HUDEP-2 (cell line): ENCODE data around the gene KMT2A.
A peak's percentile ranks its signal among the peaks of the same experiment; 100 is the strongest.
"Not testable (repeated sequence)": the region's sequence is repeated elsewhere in the genome, so short reads cannot be mapped to it uniquely, and the experiment has no call there.

Source experiments
- DNase-seq, 76 experiments: peaks; one replicate each; lab custom pipeline; 2025; ENCODE audit not compliant: unreplicated experiment in 76 of 76; lab: John Stamatoyannopoulos, UW

The KMT2A gene

GRCh38 chr11:118481238-118481637 is 44.9 kb downstream of the KMT2A start:
- DNase-seq: not testable (repeated sequence)

DNA sequence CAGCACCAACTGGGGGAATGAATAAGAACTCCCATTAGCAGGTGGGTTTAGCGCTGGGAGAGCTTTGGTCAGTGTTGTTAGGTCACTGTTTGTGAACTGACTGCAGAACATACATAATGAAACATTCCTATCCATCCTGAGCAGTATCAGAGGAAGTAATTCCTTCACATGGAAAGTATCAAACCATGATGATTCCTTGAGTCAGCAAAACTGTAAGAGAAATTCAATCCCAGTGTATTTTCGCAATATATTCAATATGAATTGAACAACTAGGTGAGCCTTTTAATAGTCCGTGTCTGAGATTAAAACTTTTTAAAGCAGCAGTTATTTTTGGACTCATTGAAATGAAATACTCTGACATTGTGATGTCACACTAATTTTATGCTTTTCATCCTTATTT is 48.1 kb downstream of the KMT2A start:
- no peak for DNase-seq

DNA sequence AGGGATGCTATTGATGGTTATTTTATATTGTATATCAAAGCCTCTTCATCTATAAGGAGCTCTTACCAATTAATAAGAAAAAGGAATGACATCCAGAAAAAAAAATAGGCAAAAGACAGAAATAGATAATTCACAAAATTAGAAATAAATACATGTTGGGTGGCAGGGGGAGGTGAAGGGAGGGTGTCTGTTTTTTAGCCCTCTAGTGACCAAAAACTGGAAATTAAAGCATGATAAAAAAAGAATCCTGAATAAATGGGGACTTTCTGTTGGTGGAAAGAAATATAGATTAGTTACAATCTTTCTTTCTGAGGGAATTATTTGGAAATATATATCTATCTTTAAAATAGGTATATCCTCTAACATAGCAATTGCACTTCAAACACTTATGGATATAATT is 49.0 kb downstream of the KMT2A start:
- DNase-seq: peak in 1 of 76 experiments; percentile 1

DNA sequence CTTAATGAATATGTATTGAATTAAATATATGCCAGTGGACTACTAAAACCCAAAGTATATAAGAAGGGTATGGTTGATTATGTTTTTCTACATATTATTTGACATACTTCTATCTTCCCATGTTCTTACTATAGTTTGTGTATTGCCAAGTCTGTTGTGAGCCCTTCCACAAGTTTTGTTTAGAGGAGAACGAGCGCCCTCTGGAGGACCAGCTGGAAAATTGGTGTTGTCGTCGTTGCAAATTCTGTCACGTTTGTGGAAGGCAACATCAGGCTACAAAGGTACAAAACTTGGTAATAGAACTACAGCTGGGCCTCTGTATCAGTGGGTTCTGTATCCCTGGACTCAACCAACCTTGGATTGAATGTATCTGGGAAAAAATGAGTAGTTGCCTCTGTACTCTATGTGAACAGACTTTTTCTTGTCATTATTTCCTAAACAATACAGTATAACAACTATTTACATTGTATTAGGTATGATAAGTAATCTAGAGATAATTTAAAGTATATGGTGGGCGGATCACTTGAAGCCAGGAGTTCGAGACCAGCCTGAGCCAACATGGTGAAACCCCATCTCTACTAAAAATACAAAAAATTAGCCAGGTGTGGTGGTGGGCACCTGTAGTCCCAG is 52.3 kb downstream of the KMT2A start:
- peak in 62 of 76 experiments; percentile 1 to 80 (median 52) for DNase-seq

GRCh38 chr11:118491041-118491440 is 54.7 kb downstream of the KMT2A start:
- DNase-seq: no peak

DNA sequence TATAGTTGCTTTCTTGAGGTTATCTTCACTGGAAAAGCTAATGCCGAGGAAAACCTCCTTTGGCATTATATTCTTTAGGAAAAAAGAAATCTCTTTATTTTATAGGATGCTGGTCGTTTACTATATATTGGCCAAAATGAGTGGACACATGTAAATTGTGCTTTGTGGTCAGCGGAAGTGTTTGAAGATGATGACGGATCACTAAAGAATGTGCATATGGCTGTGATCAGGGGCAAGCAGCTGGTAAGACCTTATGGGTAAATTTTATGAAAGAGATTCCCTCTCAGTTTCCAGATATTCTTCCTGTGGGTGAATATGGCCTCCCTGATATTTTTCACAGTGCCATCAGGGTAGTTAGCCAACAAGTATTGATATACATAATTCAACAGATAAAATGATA is 61.5 kb downstream of the KMT2A start:
- DNase-seq: no peak

DNA sequence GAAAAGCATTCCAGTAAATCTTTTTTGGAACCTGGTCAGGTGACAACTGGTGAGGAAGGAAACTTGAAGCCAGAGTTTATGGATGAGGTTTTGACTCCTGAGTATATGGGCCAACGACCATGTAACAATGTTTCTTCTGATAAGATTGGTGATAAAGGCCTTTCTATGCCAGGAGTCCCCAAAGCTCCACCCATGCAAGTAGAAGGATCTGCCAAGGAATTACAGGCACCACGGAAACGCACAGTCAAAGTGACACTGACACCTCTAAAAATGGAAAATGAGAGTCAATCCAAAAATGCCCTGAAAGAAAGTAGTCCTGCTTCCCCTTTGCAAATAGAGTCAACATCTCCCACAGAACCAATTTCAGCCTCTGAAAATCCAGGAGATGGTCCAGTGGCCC is 66.9 kb downstream of the KMT2A start:
- no peak for DNase-seq

DNA sequence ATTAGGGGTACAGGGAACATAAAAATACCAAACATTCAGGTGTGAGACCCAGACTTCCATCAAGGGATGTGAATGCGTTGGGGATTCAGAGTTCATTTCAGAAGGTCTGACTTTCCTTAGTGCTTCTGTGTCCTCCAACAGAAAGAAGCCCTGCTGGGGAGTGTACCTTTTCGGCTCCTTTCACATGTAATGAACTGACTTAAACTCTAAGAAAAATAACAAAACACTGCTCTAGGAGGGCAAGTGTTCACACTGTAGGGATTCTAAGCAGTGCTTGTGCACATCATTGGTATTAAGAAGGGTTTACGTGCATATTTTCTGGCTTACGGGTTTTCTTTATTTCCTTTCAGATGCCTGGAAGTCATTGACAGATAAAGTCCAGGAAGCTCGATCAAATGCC is 75.3 kb downstream of the KMT2A start:
- DNase-seq: no peak

- no peak for DNase-seq
These were observed 77.8 kb downstream of the KMT2A start for GRCh38 chr11:118514103-118514502.

DNA sequence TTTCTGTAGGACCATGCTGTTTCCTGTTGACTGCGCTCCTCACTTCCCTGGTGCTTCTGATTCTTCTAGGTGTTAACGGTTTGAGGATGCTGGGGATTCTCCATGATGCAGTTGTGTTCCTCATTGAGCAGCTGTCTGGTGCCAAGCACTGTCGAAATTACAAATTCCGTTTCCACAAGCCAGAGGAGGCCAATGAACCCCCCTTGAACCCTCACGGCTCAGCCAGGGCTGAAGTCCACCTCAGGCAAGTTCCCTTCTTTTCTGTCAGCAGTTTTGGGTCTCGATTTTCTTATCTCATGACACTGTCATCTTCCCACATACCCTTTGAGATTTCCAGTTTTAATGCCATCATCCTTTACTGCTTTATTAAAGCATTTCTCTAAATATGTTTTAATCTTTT is 83.3 kb downstream of the KMT2A start:
- DNase-seq: no peak

DNA sequence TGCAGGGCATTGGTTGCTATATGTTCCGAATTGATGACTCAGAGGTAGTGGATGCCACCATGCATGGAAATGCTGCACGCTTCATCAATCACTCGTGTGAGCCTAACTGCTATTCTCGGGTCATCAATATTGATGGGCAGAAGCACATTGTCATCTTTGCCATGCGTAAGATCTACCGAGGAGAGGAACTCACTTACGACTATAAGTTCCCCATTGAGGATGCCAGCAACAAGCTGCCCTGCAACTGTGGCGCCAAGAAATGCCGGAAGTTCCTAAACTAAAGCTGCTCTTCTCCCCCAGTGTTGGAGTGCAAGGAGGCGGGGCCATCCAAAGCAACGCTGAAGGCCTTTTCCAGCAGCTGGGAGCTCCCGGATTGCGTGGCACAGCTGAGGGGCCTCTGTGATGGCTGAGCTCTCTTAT is 85.6 kb downstream of the KMT2A start:
- no peak for DNase-seq

- DNase-seq: peak in 3 of 76 experiments; percentile 4 to 8 (median 8)
These were observed 86.3 kb downstream of the KMT2A start for GRCh38 chr11:118522571-118523072.

GRCh38 chr11:118524356-118524755 is 88.1 kb downstream of the KMT2A start:
- no peak for DNase-seq

DNA sequence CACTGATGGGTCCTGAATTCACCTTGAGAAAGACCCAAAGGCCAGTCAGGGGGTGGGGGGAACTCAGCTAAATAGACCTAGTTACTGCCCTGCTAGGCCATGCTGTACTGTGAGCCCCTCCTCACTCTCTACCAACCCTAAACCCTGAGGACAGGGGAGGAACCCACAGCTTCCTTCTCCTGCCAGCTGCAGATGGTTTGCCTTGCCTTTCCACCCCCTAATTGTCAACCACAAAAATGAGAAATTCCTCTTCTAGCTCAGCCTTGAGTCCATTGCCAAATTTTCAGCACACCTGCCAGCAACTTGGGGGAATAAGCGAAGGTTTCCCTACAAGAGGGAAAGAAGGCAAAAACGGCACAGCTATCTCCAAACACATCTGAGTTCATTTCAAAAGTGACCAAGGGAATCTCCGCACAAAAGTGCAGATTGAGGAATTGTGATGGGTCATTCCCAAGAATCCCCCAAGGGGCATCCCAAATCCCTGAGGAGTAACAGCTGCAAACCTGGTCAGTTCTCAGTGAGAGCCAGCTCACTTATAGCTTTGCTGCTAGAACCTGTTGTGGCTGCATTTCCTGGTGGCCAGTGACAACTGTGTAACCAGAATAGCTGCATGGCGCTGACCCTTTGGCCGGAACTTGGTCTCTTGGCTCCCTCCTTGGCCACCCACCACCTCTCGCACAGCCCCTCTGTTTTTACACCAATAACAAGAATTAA is 88.6 kb downstream of the KMT2A start:
- no peak for DNase-seq

DNA sequence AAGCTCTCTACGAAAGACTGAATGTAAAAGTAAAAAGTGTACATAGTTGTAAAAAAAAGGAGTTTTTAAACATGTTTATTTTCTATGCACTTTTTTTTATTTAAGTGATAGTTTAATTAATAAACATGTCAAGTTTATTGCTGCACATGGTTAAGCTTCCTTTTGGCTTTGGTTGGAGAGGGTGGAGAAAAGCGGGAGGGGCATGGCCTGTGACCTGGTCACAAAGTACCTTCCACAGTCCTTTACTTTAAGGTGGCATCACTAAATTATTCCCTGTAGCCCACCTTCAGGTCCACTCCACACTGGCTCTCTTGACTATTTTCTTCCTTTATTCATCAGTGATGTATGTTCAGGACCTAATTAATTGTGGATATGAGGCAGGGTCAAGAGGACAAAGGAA is 90.4 kb downstream of the KMT2A start:
- no peak for DNase-seq

DNA sequence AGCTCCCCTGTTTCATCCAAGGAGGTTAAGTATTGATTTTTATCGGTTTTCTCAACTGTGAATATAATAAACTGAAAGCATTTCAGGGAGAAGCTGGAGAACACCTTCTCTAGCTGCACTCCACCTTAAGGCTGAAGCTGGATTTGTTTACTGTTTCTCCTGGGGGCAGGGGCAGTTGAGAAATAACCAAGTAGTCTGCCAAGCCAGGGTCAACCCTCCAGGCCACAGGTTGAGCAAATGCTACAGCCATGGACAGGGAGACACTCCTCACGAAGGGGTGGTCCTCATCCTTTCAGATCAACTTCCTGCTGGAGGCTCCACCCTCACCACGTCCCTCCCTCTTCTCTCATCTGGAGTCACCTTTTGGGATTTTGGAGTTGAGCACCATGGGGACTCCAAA is 90.8 kb downstream of the KMT2A start, which contains the start of gene TTC36:
TSS of gene TTC36 (plus strand) at position 366 of the 400 bp plus-strand sequence. CDS start at position 387, 21 bp downstream.
- DNase-seq: no peak

- no peak for DNase-seq
These were observed 92.2 kb downstream of the KMT2A start for GRCh38 chr11:118528511-118528910.

DNA sequence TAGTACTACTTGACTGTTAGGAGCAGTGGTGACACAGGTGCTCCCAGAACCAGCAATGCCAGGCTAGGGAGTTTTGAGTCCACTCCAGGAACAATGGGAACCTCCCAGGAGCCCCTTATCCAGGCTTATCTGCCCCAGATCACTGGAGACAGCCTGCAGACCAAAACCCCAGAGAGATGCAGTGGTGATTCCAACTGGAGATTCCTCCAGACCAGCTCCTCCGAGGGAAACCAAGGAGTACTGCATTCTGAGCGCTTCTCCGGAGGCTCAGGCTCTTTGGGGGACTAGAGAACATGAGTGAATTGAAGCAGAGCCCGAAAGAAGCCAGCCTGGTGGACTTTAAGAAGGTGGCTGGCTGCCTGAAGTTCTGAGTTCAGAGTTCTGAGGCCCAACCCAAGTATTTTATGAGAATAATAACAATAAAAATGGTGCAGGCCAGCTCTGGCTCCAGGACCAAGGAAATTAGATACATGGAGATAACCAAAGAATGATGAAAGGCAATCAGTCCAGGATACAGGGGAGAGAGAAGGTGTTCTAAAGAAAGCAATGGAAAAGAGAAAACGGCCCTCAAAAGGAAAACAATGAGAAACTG is 93.4 kb downstream of the KMT2A start:
- no peak for DNase-seq

DNA sequence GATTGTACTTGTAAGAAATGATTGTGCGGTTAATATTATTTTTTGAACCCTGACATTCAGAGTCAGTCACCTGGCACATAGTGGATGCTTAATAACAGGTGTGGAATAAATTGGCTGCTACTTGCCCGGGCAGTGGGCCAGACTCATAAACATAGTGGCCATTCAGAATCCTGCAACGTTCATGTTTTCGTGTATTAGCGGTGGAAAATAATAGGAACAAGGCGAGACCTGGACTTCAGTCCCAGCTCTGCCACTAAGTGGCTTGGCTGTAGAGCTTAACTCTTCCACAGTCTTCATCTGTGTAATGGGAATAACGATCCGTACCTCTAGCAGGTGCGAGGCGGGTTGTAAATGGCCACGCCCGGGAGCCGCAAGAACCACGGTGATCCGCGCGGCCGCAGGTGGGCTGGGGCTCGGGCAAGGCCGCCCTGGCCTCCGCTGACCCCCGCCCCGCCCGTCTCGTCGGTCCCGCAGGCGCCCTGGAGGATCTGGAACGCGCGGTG is 93.9 kb downstream of the KMT2A start:
- DNase-seq: peak in 1 of 76 experiments; percentile 11

GRCh38 chr11:118530683-118531596 is 94.6 kb downstream of the KMT2A start, which contains the start of gene TMEM25:
Gene TMEM25 (plus strand): TSS chr11:118531192. CDS start chr11:118531802, 610 bp downstream.
- DNase-seq: peak in 14 of 76 experiments; percentile 3 to 42 (median 17)
